ENCODE measurements around the gene CABP2.

Gene CABP2

DNA sequence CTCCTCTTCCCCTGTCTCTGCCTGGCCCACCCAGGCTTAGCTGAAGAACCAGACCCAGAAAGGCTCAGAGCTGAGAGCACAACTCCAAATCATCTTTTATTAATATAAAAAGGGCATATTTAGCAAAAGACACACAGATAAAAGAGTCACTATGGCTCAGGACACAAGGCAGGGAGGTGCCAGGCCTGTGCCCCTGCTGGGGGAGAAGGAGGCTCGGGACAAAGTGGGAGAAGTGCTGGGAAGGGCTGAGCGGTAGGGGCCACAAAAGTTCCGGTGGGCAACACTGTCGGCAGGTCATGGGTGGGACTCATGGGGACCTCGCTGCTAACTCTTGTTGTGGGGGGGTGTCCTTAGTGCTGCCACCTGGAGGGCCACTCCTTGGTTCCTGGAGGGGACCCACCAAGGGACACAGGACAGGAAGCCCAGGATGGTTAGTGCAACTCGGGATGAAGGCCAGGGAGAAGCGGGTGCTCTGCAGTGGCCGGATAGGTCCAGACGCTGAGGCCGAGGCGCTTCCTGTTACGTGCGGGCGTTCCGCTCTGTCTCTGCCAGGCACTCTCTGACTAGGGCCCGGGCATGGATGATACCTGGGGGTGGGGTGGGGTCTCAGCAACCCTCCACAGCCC, 16.7 kb downstream of the CABP2 start:
- H3K9me3 Mint-ChIP-seq = no peaks in the 10 kb centered on the region
- H3K27ac Mint-ChIP-seq = peak overlapping the region; percentile 96
- peaks cover 51% of the 10 kb centered on the region for H3K4me1 Mint-ChIP-seq
- H3K36me3 Mint-ChIP-seq = peaks cover 4% of the 10 kb centered on the region
- H3K27me3 Mint-ChIP-seq = no peaks in the 10 kb centered on the region
- no peak for ATAC-seq
- H3K4me3 Mint-ChIP-seq = peak overlapping the region; percentile 88

DNA sequence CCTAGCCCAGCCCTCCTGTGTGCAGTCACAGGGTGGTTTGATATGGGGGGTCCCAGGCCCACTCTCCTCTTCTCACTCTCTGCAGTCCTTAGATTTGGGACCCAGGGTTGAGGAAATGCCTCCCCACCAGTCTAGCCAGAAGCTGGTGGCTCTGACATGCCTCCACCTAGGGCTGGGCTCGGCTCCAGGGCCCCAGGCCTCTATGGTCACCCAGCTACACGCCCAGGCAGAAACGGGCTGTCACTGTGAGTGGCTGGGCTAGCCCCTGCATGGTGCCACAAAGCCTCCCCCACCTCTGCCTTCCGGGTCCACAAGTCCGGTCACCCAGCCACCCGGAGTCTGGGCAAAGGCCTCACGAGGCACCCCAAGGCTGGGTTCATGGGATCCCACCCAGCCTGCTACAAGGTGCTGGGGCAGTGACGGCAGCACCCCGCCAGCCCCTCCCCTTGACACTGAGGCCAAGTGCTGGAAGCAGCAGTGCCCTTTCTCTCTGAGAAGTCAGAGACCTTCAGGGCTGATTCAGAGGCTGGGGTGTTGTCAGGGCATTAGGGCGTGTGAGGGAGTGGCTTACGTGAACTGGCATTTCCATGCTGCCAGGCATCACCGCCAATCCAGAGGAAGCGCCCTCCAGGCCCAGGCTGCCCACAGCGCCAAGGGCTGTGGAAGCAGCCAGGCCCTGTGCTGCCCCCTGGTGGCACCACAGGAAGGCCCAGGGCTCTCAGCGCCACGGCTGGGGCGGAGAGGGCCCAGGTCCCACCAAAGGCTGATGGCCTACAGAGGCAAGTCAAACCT, 17.4 kb downstream of the CABP2 start:
- ATAC-seq = peak; percentile 65
- Mint-ChIP-seq H3K27ac (peak overlapping the region; percentile 96), H3K36me3 (peaks cover 11% of the 10 kb centered on the region), H3K27me3 (no peaks in the 10 kb centered on the region), H3K4me1 (peaks cover 58% of the 10 kb centered on the region), H3K9me3 (no peaks in the 10 kb centered on the region), H3K4me3 (peak overlapping the region; percentile 88)

DNA sequence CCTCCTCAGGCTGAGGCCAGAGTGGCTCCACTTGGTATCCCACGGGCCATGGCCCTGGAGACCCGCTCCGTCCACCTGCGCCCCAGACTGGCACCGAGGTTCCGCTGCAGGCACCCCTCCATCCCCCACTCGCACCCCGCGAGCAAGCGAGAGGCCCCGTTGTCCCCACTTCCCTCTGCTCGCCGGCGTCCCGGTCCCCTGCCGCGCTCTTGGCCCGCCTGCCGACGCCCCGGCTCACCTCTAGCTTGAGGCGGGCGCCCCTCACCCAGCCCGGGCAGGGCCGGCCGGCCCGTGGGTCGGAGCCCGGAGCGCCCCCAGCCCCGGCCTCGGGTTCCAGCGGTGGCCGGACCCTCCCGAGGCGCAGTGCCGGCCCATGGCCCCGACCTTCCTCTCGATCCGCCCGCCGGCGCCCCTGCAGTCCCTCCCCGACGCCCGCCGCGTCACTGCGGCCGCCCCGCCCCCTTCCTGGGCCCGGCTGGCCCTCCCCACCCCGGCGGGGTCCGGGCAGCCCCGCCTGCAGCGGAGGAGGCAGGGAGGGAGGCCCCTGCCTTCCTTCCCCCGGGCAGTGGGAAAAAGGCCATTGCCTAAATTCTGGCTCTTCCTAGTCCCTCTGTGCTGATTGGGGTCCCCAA, 18.2 kb downstream of the CABP2 start, which contains the start of gene PITPNM1:
PITPNM1 (minus strand) TSS at position 414 of the 632 bp plus-strand sequence. CDS start 1,183 bp downstream, outside the sequence.
- Mint-ChIP-seq H3K36me3 (peaks cover 18% of the 10 kb centered on the region), H3K27me3 (no peaks in the 10 kb centered on the region), H3K4me1 (peaks cover 65% of the 10 kb centered on the region), H3K27ac (peak within 1 kb of the TSS; percentile 96), H3K4me3 (peak within 1 kb of the TSS; percentile 88), H3K9me3 (no peaks in the 10 kb centered on the region)
- peak; percentile 53 for ATAC-seq

DNA sequence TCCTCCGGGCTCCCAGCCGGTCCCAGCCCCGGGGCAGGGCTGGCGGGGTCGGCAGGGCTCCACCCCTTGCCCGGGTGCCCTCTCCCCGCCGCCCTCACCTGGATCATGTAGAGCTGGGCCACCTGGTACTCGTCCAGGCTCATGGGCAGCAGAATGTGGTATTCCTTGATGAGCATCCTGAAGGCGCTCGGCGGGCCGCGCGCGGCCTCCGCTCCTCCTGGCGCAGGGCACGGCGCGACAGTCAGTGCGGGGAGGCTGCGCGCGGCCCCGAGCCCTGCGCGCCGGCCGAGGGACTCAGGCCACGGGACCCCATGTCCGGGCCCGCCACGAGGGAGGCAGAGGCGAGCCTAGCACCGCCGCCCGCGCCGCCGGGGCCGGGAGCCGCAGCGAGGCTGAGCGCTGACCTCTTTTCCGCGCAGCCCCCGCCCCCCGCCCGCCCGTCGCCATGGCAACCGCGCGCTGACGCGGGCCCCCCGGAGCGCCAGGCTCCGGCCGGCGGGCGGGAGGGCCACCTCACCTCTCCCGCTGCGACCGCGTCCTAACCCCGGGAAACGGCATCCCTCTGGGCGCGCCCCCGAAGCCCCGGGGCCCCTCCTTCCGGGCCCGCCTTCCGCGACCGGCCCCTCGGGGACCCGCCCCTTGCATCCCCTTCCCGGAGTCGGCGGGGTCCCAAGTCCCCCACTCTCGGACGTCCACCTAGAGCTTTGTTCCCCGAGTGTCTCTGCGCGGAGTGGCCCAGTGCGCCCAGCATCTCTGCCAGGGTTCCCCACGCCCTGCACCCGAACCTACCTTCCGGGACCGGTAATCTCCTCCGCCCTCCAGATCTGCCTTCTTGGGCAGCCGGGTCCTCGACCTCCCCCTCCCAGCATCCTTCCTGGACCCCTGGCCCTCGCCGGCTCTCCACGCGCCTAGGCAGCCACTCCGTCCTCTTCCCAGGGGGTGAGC, 19.0 kb downstream of the CABP2 start:
- Mint-ChIP-seq H3K4me3 (peak overlapping the region; percentile 88), H3K27ac (peak overlapping the region; percentile 96), H3K9me3 (no peaks in the 10 kb centered on the region), H3K4me1 (peaks cover 62% of the 10 kb centered on the region), H3K36me3 (peaks cover 23% of the 10 kb centered on the region), H3K27me3 (no peaks in the 10 kb centered on the region)
- ATAC-seq = no peak

DNA sequence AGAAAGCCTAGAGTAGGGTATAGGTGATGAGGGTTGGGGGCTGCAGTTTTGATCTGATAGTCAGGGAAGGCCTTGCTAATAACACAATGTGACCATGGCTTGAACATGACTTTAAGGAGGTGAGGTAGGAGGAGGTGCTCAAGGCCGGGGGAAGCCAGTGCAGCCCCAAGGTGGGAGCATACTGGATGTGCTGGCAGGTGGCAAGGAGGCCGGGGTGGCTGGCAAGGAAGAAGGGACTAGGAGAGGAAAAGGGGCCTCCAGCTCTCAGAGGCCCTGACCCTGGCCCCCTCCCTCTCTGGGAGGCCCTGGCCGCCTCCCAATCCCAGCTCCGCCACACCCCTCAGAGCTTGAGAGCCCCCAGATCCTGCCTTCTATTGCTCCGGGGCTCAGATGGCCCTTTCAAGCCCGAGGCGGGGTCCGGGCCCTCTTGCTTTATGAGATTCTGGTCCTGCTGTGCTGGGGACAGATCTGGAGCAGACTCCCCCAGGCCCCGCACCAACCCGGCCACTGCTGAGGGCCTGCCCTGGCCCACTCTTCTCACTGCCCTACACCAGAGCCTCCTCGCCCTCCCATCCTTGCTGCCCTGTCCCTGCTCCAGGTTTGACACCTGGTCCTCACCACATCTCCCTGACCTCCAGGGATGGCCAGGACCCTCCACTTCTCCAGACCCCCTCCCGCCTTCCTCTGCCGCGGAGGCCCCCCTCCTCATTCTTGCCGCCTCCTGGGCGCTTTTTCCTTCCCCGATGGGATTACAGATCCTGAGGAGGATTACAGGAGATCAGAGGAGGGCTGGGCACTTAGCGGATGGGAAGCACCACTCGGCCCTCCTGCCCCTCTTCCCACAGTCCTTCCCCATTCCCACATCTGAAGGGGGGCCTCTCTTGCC, 19.9 kb downstream of the CABP2 start:
- H3K4me1 Mint-ChIP-seq = peaks cover 56% of the 10 kb centered on the region
- H3K4me3 Mint-ChIP-seq = peak overlapping the region; percentile 66
- H3K9me3 Mint-ChIP-seq = no peaks in the 10 kb centered on the region
- H3K27ac Mint-ChIP-seq = peak overlapping the region; percentile 19
- ATAC-seq = no peak
- H3K27me3 Mint-ChIP-seq = no peaks in the 10 kb centered on the region
- peaks cover 32% of the 10 kb centered on the region for H3K36me3 Mint-ChIP-seq

DNA sequence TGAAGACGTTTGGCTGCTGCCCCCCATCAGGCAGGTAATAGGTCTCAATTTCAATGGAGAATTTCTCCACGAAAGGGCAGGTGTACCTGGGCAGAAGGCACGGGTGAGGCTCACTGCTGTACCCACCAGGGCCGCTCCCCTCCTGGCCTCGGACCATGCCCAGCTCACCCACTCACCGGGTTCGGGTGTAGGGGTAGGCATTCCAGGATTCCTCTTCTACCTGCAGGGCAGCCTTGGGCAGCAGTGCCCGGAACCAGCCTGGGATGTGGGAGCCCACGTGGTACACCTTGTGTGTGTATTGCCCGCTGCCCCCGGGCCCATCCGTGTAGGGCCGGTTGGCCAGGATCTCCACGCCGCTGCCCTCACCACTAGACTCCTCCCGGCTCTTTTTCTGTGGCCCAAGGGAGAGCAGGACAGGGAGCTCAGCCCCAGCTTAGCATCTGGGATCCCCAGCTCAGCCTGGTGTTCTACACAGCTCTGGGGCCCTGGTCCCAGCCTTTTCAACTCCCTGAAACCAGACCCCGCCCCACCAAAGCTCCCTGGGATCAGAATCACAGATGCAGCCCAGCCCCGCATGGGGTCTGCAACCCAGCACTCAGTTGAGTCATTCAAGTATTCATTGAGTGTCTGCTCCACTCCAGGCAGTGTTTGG, 20.8 kb downstream of the CABP2 start:
- ATAC-seq = no peak
- Mint-ChIP-seq H3K36me3 (peaks cover 41% of the 10 kb centered on the region), H3K4me1 (peaks cover 53% of the 10 kb centered on the region), H3K27ac (no peak overlapping the region), H3K9me3 (no peaks in the 10 kb centered on the region), H3K4me3 (peak overlapping the region; percentile 66), H3K27me3 (no peaks in the 10 kb centered on the region)

DNA sequence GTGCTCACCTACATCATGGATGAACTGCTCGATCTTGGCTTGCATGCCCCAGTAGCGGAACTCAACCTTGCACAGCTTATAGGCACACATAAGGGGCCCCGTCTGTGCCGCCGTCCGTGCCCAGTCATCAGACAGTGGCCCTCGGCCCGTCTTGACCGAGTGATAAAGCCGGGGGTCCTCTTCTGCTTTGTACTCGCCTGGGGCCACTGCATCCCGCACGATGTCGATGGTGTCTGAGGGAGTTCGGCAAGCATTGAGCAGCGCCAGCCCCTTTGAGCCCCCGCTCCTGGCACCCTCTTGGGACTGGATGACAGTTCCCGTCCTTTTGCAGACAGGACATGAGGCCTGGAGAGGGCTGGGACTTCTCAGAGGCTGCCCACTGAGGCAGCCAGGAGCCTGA, 21.4 kb downstream of the CABP2 start:
- no peak for ATAC-seq
- Mint-ChIP-seq H3K4me1 (peaks cover 51% of the 10 kb centered on the region), H3K4me3 (no peak overlapping the region), H3K27ac (no peak overlapping the region), H3K36me3 (peaks cover 47% of the 10 kb centered on the region), H3K27me3 (no peaks in the 10 kb centered on the region), H3K9me3 (no peaks in the 10 kb centered on the region)

DNA sequence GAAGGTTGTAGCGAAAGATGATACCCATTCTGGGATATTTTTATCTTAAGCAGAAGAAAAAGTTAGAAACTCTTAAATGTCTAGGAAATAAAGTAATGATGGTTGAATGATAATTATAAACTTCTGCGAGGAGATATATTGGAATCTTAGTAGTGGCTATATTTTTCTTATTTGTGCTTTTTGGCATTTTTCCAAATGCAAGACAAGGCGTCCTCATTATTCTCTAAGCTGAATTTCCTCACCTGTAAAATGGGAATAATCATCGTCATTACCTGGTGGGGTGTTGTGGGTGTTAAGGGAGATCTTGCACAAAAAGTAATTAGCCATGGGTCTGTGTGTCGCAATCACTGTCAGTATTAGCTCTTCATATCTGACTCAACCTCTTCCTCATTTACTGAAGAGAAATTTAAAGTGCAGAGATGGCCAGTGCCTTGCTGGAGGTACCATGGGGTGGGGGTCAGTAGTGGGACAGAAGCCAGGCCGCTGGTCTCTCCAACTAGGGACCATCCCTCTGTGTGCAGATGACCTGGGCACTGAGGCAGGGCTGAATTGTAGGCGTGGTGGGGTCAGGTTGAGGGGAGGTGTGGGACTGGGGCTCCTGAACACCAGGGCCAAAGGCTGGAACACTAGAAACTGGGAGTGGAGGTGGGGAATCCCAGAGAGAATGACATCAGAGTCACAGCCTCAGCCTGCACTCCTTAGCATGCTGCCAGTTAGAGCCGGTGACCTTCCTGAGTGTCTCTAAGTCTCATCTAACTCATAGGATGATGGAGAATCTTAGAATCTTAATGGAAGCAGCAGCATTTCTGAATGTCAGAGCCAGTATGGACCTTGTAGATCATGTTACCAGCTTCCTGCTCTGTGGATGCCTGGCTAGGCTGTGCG, 22.2 kb downstream of the CABP2 start:
- Mint-ChIP-seq H3K27me3 (no peaks in the 10 kb centered on the region), H3K4me1 (peaks cover 44% of the 10 kb centered on the region), H3K36me3 (peaks cover 53% of the 10 kb centered on the region), H3K4me3 (no peak overlapping the region), H3K9me3 (no peaks in the 10 kb centered on the region), H3K27ac (peak overlapping the region; percentile 9)
- ATAC-seq = no peak

DNA sequence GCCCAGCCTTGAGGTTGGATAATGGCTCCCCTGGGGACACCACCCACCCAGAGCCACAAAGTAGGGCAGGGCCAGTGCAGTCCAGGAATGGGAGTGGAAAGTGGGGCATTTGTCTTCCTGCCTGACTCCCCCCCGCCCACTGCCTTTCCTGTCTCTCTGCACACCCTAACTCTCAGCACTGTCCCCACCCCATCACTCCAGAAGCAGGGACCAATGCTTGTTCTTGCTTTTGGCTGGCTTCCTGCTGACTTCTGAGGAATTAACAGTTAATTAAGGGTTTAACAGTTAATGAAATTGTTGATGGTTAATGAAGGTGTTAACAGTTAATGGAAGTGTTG, 22.8 kb downstream of the CABP2 start:
- Mint-ChIP-seq H3K4me3 (no peak overlapping the region), H3K4me1 (peaks cover 38% of the 10 kb centered on the region), H3K9me3 (no peaks in the 10 kb centered on the region), H3K27me3 (no peaks in the 10 kb centered on the region), H3K36me3 (peaks cover 59% of the 10 kb centered on the region), H3K27ac (peak overlapping the region; percentile 9)
- ATAC-seq = no peak

DNA sequence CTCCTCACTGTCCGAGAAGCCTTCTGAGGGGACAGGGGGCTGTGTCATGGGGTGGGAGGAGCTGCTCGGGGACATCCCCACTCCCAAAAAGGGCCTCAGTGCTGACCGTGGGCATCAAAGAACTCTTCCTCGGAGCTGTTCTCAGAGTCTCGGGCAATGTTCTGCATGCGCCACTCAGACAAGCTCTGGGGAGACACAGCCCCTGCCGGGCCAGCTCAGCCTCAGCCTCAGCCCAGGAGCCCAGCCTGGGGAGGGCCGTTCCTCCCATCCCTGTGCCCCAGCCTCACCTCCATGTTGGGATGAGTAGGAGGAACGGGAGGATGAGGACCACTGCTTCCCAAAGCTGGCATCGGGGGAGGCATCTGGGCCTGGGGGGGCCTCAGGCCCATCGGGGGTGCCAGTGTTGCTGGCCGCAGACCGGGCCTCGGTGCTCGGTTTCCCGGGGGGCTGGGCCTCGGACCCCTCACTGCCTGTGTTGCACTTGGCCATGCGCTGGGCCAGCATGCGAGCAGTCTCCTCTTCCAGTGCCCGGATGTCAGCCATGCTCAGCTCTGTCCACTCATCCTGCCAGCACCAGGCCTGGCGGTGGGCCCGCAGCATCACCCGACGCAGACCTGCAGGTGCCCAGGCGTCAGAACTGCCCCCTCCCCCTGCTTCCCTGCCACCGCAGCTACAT, 23.3 kb downstream of the CABP2 start:
- Mint-ChIP-seq H3K9me3 (no peaks in the 10 kb centered on the region), H3K4me1 (peaks cover 36% of the 10 kb centered on the region), H3K27me3 (no peaks in the 10 kb centered on the region), H3K36me3 (peaks cover 59% of the 10 kb centered on the region), H3K4me3 (no peak overlapping the region), H3K27ac (no peak overlapping the region)
- ATAC-seq = no peak

DNA sequence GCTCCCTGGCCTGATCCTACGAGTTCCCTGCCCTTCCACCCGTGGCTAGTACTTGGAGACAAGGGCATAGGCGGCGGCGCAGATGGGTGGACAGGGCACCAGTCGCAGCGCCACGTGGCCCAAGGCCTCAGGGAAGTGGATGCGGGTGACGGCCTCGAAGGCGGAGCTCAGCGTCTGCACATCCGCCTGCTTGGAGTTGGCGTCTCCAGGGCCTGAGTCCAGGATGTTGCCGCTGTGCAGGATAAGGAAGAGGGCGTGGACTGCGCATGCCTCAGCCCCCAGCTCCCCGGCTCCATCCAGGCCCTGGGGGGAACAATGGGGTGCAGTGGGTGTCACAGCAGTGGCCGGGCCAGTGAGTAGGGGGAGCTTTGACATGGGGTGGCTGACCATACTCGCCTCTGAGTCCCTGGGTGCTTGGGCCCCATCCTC, 24.7 kb downstream of the CABP2 start:
- no peaks in the 10 kb centered on the region for H3K9me3 Mint-ChIP-seq
- no peak for ATAC-seq
- peaks cover 32% of the 10 kb centered on the region for H3K4me1 Mint-ChIP-seq
- H3K36me3 Mint-ChIP-seq = peaks cover 69% of the 10 kb centered on the region
- no peak overlapping the region for H3K4me3 Mint-ChIP-seq
- no peaks in the 10 kb centered on the region for H3K27me3 Mint-ChIP-seq
- no peak overlapping the region for H3K27ac Mint-ChIP-seq

DNA sequence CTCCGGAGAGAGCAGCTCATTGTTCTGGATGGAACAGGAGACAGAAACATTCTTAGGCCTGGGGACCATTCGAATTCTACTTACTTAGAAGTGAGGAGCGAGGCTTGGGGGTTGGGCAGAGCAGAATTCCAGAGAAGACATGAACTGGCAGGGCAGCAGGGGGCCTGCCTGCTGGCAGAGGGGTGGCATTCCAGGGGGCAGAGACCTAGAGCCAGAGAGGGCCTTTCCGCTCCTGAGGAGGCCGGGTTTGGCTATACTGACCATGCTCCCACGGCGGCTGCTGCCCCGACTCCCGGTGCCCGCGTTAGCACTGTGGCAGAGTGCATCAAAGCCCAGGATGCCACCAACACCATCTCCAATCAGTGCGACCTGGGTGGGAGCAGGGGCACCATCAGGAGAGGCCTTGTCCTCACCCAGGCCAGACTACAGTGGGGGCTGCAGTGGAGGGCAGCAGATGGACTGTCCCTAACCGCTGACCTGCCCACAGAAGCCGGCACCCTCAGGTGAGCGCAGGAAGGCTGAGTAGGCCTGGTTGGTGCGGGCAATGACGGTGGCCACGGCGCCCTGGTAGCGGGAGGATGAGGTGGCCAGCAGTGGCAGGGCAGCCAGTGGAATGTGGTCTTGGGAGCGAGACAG, 25.5 kb downstream of the CABP2 start:
- no peak for ATAC-seq
- H3K27me3 Mint-ChIP-seq = no peaks in the 10 kb centered on the region
- H3K9me3 Mint-ChIP-seq = no peaks in the 10 kb centered on the region
- peaks cover 75% of the 10 kb centered on the region for H3K36me3 Mint-ChIP-seq
- H3K4me1 Mint-ChIP-seq = peaks cover 28% of the 10 kb centered on the region
- no peak overlapping the region for H3K27ac Mint-ChIP-seq
- no peak overlapping the region for H3K4me3 Mint-ChIP-seq
